ELR (cell line): ENCODE results near the gene ADAM10.
A peak's percentile ranks its signal among the peaks of the same experiment; 100 is the strongest.

ENCODE experiments used
- DNase-seq: peaks from one replicate; pipeline ENCODE4 v3.0.0-alpha.2; 2015; ENCODE audit warnings: low read depth

ADAM10 gene

DNA sequence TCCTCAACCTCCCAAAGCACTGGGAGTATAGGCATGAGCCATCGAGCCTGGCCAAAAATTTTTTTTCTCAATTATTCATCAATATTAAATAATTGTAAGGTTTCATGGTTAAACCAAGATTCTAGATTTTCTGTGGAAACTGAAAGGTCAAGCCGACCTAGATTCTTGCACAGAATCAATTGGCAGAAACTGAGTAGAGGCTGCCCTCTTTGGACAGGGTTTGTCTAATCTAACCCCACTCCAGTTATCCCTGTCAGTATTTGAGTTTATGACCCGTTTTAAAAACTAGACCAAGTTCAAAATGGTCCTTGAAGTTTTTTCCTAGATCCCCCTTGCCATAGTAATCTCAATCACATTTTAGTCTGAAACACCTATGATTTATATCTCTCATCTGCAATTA lies 8.6 kb upstream of the ADAM10 start:
- DNase-seq = peak; percentile 37

DNA sequence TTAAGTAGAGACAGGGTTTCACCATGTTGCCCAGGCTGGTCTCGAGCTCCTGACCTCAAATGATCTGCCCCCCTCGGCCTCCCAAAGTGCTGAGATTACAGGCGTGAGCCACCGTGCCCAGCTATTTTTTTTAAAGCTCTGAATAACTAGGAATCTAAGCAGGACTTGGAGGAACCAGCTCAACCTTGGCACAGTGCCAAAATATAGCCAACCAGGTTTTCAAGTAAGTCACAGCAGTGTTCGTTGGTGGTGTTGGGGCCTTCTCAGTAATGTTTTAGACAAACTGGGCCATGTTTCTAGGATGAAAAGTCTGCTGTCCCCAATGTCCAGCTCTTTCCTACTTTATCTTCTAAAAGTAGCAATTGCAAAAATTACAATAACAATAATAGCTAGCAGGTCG lies 6.4 kb upstream of the ADAM10 start:
- DNase-seq = no peak

DNA sequence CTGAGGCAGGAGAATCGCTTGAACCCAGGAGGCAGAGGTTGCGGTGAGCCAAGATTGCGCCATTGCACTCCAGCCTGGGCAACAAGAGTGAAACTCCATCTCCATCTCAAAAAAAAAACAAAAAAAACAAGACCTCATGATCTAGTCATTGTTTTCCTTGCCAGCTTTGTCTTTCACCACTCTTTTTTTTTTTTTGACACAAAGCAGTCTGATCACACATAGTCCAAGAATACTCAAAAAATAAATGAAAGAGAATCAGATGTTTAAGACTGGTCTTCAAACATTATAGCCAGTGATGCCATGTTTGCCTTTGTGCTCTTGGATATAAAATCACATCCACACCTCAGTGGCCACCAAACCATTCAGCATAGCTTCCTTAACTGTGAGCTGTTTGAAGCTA lies 5.8 kb upstream of the ADAM10 start:
- DNase-seq = no peak

DNA sequence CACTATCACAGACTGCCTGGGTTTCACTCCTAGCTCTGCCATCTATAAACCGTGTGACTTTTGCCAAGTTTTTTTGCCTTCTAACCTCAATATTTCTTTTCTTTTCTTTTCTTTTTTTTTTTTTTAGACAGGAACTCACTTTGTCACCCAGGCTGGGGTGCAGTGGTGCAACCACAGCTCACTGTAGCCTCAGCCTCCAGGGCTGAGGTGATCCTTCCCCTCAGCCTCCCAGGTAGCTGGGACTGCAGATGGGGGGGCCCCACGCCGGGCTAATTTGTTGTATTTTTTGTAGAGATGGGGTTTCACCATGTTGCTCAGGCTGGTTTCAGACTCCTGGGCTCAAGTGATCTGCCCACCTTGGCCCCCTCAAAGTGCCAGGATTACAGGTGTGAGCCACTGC lies 3.2 kb upstream of the ADAM10 start:
- no peak for DNase-seq

DNA sequence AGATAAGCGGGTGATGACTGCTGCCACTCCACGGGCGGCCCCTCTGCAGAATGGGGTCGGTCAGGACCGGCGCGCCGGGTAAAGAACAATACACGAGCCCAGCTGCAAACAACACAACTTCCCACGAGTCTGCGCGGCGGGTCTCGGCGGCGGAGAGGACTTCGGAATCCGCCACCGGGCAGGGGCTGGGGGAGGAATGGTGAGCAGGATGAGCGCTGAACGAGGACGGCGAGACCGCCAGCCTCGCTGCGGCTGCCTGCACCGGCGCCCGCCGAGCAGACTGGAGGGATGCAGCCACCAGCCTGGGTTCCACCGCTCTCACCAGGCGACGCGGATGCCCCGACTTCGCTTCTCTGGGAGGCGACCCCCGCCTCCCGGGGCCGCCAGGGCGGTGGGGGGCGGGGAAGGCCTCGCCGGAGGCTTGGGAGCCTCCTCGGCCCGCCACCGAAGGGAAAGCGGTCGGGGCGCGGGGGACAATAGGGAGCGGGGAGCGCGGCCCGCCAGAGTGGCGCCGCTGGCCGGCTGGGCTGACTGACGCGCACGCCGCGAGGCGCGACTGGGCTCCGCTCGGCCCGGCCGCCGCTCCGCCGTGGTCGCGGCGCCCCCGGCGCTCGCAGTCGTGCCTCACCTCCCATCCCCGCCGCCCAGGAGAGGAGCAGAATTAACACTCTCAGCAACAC lies 515 bp downstream of the ADAM10 start:
- DNase-seq = peak; percentile 56

DNA sequence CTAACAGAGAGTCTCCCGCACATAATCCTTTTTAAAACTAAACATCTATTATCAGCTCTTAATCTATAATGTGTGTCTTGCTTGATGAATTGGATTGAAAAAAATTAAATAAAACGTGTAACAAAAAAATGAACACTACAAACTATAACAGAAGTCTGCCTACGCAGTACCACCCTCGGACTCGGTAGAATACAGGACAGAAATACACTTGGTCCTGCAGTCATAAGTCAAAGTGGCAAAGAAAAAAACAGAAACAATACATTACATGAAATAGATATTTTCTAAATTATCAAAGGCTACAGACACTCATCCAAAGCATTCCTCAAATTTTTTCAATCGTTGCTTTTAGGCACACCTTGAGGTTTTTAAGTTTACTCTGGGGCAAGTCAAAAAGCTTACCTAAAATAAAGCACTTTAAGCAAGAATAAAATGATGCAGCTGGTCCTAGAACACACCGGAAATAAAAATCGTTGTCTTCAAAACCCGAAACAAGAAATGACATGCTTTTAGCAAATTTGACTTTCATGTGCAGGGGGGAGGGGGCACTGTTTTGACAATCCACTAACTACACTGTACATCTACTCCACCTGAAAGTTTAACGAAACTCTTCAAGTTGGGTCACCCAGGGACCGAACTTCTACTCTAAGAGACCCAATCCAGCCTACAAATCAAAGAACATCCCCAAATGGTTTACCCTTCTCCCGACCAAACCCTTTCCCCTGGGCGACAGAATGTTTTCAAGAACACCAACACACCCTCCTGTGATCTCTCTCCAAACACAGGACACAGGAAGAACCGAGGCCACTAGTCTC lies 1.3 kb downstream of the ADAM10 start:
- peak; percentile 30 for DNase-seq

DNA sequence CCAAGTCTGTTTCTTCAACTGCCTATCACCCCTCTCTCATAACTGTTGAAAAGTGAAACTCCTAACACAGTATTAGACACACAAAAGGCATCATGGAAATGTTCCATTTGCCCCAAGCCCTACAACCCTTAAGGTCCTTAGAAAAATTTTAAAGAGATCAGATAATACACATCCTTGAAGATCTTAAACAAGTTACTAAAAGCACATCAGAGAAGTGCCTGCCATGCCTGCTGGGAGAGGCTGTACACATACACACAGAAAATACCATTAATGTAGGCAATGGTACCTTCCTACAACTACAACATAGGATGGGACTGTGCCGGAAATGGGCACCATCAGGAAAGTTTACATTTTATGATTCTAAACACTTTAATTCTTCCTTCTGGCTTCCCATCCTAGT lies 3.3 kb downstream of the ADAM10 start:
- DNase-seq = no peak

DNA sequence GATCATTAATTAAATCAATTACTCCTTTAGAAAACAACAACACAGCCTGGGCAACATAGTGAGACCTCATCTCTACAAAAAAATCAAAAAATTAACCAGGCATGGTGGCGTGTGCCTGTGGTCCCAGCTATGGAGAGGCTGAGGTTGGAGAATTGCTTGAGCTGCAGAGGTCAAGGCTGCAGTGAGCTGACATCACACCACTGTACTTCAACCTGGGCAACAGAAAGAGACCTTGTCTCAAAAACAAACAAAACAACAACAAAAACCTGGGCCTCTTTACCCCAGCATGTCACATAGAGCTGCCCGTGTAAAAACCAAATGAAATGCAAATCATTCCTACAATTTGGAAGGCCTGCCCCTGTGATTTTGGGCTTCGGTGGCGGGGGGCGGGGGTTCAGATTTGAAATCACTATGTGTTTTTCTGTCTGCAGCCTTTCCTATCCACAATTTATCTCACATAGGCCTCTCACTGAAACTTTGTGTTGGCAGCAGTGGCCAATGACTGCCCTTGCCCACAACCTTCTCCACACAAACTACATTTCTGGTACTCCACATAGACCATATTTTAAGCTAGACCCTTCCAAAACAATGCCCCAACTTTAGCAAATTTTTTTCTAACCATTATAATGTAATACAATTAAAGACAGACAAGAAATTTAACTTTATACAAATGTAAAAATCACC lies 6.5 kb downstream of the ADAM10 start:
- no peak for DNase-seq

DNA sequence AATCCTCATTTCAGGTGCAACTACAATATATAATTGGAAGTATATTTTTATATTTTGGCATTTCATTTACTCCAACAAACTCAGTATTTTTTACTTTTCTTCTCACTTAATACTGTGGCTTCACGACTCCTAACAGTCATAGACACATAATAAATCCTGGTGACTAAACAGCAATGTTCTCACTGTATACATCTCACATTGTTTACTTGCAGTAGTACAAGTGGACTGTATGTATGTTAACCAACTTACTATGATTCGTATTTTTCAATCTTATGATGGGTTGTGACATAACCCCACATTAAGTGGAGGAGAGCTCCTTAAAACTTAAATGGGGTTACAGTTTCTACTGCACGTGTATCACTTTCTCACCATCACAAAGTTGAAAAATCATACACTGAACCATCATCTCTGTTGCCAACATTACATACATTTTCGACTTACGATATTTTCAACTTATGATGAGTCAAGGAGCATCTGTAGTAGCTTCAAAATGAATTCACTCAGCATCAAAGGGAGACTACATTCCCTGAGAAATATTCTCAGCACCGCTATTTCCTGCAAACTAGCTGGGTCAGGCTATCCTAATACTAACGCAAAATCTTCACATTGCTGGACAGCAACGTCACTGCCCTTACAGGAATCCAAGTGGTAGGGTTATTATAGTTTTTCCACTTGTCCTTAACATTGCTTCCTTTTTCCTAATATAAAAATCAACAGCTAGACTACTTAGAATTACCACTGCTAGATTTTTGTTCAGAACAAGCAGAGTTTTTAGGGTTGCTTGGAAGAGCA lies 7.3 kb downstream of the ADAM10 start:
- peak; percentile 82 for DNase-seq

DNA sequence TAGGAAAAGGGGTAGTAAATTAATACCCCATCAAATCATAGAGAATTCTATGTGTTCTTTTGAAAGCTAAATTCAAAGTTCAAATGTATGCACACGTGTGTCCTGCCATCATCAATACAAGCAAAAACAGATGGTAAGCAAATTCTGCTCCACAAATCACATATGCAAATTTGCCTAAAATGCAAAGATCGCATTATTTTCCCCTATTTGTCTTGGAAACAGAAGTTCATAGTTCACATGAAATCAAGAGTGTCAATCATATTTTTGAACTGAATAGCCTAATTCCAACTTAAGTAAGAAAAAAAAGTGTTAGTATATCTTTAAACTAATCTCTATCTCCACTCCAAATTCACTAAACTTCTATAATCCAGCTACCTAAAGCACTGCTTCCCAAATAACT lies 8.5 kb downstream of the ADAM10 start:
- no peak for DNase-seq

DNA sequence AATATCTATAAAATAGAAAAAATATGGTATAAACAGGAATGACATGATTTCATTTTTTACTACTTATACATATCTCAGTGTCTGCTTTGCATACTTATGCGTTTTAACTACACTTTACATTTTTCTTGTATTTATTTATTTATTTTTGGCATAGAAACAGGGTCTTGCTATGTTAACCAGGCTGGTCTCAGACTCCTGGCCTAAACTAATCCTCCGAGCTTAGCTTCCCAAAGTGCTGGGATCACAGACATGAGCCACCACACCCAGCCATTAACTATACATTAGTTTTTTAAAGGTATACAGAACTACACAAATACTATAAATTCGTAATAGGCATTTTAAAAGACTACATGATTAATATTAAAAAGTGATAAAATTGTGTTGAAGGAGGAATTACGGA lies 9.1 kb downstream of the ADAM10 start:
- no peak for DNase-seq

DNA sequence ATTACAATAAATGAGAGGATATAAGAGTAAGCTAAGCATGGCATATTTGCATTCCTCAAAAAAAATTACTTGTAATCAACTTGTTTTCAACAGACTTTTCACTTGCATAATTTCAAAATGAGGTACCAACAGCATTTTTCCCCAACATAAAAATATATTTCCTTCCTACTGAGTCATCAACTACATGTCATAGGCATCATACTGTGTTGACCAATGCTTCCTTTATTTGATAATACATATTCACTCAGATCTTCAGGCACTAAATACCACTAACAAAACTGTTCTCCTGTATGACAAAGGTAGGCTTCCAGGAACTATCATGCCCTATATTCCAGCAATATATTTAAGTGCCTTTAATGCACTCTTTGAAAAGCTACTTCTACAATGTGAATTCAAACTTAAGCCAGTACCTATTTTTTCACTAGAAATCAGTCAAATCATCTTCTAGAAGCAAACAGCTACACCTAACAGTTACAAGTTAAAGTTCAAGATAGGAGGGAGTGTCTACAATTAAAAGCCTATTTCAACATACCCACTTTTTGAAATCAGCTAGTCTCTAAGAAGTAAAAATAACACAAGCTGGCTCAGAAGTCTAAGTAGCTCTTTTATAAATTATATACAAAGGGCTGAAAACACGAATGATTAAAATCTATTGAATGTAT lies 11.3 kb downstream of the ADAM10 start:
- peak; percentile 59 for DNase-seq

DNA sequence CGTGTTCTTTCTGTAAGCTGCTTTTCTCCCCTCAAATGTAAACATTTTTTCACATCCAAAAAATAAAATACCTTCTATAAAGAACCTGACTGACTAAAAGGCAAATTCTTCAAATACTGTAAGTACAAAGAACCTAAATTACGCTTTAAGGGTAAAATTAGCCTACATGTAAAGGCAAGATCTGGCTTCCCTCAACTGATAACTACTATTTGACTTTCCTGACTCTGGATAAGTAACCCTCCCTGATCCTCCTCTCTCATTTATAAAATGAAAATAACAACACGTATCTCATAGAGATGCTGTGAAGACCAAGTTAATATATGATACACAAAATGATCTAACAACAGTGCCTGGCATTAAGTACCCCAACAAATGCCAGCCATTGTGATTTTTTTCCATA lies 12.2 kb downstream of the ADAM10 start:
- no peak for DNase-seq

DNA sequence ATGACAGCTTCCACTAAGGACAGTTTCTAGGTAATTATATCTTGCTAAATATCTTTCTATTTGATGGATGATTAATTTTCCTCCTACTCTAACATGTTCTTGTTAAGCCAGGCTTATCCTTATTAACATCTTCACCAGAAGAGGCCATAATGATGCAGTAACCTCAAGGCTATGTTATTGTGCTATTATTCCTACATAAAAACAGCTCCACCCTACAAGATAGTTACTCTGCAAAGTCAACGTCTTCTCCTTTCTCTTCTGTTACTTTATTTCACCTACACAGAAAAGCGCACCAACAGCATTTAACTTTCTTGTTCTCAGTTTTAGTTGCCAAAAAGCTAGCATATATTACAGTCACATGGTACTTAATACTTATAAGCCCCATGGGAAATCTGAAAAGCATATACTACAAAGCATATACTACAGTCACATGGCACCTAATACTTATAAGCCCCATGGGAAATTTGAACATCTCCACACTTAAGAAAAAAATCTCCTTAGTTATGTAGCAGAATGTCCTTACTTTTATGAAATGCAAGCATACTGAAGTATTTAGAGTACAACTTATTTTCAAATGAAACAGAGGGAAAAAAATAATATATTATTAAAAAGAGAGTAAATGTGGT lies 13.4 kb downstream of the ADAM10 start:
- no peak for DNase-seq

DNA sequence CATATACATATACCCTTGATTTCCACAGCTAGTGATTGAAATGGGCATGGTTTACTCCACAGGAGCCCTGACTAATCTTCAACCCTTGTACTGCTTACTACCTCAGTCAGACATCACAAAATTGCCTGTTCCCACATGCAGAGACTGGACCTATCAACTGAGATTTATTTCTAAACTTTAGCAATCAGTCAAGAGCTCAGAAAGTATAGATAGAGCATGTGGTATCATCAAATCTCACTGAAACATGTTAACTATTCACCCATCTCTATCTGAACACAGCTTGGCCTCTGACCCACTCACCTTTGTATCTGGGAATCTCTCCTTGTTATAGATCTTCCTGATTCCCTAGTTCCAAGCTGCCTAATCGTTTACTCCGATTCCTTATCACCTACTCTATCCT lies 14.6 kb downstream of the ADAM10 start:
- no peak for DNase-seq

DNA sequence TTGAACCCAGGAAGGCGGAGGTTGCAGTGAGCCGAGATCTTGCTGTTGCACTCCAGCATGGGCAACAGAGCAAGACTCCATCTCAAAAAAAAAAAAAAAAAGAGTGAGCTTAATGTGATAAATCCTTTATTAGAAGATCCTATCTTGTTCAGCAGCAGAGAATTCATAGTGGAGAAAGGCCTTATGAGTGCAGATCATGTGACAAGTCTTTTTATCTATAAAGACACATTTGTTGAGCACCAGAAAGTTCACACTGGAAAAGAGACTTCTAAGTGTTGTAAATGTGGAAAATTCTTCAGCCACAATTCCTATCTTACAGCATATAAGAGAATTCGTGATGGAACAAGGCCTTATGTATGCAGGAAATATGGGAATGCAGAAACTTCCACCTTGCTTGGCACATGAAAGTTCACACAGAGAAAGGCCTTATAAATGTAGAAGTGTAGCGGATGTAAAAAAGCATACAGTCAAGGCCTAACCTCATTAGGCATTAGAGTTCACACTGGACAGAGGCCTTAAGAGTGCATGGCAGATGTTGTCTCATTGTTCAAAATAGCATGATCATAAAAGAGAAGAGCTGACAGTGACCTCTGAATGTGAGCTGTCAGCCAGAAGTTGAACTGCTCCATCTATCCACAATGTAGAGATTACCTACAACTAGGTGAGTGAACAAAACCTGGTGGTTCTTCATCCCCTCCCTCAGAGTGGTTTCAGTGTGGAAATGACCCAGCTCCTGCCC lies 16.7 kb downstream of the ADAM10 start:
- DNase-seq = no peak

DNA sequence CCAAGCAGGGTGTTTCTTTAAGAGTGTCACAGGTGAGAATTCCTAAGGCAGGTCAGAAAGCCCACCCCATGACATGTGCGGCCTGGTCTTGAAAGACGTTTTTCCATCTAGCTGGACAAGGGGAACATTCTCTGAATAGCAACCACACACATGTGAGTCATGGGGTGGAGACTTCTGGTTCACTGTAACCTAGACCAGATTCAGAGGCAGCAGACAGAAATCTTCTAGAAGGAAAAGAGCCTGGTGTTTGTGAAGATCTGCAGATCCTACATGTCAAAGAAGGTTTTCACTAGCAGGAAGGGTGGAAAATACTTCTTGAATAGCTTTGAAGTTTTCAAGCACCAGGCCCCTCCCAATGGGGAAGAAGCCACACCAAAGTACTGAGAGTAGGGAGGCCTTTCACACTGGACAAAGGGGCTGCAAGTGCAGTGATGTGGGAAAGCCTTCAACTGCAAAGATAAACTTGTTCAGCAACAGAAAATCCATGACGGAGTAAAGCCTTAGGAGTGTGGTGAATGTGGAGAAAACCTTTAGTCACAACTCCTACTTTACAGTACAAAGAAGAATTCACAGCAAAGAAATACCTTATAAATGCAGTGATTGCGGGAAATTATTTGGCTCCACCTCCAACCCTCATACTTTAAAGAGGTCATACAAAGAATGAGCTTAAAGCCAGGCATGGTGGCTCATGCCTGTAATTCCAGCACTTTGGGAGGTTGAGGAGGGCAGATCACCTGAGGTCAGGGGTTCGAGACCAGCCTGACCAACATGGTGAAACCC lies 17.6 kb downstream of the ADAM10 start:
- peak; percentile 81 for DNase-seq

DNA sequence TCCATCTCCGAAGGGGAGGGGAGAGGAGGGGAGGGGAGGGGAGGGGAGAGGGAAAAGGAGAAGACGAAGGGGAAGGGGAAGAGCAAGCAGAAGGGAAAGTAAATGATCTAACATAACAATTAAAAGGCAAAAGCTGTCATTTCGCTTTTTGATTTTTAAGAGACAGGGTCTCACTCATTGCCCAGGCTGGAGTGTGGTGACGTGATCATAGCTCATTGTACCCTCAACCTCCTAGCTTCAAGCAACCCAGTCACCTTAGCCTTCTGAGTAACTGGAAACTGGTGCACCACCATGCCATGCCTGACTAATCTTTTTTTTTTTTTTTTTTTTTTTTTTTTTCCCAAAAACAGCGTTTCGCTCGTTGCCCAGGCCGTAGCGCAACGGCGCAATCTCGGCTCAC lies 22.6 kb downstream of the ADAM10 start:
- DNase-seq = no peak

DNA sequence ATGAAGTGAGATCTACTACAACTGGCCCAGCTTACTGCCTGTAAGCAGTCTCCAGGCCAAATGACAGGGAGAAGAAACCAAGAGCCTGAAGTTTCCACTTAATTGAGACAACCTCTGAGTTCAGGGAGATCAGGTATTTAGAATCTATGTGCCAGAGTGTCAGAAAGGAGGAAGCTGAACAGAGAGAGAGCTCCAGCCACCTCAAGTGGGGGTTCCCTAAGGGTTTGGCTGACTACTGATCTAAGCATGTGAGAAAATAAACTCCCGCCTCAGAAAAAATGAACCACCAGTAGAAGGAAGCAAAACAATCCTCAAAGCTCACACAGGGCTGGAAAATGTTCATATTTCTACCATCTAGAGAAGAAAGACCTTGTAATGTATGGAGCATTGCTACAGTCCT lies 25.0 kb downstream of the ADAM10 start:
- no peak for DNase-seq

DNA sequence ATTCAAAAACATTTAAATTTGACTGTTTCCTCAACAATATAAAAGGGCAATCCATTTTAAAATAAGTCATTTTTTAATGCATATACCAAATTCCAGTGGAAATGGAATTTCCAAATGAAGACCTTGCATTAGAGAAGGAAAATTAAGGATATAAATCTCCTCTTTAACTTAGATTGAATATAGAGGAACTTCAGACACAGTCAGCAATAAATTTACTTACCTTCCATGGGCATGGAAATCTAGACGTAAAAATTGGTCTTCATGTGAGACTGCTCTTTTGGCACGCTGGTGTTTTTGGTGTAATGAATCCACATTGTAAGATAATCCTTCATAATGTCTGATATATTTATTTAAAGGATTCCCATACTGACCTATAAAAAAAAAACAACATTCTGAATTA lies 32.1 kb downstream of the ADAM10 start:
- DNase-seq = no peak
